Posterior cingulate gyrus (tissue), 11 donors: ENCODE measurements around the gene MACROH2A1.

ENCODE experiments used
- DNase-seq, 10 donors: peaks; one replicate each; pipeline versions ENCODE4 v3.0.0 to v3.0.0-alpha.2; 2020 to 2021; ENCODE audit warnings: mixed read lengths in 3 of 10
- intact Hi-C: fragments of 100-400 bp; cut with DNase I; formaldehyde crosslinking; loops from one replicate; pipeline ENCODE4 v1.15.1; 2023

Gene MACROH2A1

DNA sequence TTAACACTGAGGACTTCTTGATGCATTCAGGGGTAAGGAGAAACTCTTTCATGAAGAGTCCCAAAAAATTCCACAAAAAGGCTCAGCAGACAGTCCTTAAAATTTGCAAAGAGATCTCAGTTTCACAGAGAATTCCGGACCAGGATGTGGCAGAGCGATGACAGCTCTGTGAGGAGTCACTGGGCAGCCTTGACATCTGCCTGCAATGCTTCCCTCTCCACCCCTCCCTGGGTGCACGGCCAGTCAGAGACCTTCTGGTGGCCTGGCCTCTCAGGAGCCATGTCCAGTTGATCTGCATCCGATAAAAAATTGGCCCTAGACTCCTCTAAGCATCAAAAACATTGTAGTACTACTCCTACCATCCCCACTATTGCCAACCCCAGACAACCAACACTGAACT lies 76.8 kb downstream of the MACROH2A1 start:
- intact Hi-C loops, result no loop called here
- DNase-seq, result peak in 1 of 10 donors; percentile 59

DNA sequence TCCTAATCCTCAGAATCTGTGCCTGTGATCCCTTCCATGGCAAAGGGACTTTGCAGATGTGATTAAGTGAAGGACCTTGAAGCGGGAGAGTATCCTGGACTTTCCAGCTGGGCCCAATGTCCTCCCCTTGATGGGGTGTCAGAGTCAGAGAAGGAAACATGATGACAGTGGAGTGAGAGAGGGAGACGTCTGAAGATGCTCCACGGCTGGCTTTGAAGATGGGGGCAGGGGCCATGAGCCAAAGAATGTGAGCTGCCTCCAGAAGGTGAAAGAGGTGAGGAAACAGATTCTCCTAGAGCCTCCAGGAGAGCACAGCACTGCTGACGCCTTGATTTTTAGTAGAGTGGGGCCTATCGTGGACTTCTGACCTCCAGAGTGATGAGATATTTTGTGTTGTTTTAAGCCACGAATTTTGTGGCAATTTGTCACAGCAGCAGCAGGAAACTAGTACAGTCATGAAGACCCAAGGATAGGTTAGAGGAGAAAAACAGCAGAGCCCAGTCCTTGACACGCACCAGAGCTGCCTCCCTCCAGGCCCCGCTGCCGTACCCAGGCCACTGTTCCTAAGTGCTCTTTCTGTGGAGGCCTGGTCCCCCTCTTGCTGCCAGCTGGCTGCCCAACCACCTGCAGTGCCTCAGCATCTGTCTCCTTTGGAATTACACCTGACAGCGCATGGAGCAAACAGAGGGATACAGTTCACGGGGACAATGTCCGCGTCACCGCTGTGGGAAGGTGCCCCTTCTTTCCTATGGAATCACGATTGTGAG lies 78.1 kb downstream of the MACROH2A1 start:
- intact Hi-C loops, result no loop called here
- DNase-seq, result peak in 1 of 10 donors; percentile 19

DNA sequence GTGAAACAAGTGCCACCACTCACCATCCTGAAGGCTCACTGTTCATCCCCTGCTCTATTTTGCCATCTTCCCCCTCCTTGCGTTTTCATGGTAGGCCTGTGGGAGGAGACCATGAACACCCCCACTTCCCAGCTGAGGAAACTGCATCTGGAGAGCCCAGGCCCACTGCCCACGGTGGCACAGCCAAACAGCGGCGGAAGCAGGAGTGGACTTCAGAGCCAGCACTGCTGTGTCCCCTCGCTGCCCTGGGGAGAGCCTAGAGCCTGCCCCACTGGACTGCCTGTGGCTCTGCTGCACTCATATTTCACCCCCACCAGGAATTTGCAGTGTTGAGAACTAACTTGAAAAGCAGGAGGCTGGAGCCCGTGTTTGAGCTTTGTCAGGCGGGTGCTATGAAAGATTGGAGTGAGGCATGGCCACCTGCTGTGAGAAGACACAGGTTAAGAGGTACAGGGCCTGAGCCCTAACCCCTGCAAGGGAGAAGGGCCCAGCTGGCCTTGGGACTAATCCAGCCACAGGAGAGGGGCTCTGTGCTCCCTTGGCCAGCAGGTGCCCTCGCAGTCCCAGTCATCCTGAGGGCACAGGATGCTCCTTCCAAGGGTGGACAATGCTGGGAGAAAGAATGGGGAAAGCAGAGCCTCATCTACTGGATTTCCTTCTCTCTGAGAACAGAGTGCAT lies 79.0 kb downstream of the MACROH2A1 start:
- DNase-seq, result peak in 1 of 10 donors; percentile 55
- intact Hi-C loops, result no loop called here

DNA sequence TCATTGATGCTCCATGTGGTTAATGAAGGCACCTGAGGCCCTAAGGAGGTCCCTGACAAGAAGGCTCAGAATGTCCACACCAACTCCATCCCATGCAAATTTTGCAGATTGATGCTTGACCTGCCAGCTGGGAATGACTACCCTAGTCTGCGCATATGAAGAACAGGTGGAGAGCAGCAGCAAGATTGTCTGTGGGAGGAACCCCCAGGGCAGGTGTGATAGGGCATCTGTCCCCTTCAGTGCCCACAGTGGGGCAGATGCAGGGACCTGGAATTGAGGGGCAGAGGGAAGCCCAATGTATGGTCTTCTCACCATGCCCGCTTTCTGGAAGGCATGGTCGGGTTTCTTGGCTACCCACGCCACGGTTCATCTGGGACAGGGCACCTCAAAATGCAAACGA lies 79.6 kb downstream of the MACROH2A1 start:
- peak in 1 of 10 donors; percentile 26 for DNase-seq
- intact Hi-C loops, result no loop called here

DNA sequence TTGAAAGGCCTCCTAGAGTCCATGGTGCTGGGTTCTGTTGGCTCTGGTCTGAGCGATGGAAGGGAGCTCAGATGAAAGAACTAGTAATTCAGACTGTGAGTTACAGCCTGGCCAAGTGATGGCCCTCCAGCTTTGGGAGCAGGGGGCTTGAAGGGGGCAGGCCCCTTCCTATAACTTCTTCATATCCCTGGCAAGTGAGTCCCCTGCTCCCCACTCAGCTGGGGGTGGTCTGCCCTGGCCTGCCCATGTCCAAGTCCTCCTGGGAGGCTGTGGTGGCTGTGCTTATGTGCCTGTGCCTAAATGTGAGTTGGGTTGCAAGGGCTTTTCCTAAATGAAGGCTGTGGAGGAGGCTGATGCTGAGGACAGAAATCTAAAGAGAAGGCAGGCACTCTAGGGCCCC lies 80.1 kb downstream of the MACROH2A1 start:
- DNase-seq, result no peak
- intact Hi-C loops, result no loop called here

DNA sequence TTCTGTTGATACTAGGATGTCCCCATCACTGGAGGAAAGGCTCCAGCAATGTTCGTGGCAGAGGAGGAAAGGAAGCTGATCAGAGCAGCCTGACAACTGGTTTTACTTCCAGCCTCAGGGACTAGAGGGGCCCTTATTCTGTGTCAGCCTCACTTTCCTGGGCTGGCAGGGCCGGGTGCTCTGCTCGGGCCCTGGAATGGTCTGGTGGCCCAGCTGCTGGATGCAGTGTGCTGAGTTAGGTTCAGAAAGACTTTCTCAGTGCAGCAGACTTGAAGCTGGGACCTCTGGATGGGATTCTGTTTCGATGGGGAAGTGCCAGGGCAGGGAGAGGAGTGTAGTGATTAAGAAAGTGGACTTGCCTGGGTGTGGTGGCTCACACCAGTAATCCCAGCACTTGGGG lies 81.0 kb downstream of the MACROH2A1 start:
- no peak for DNase-seq
- intact Hi-C loops, result no loop called here

DNA sequence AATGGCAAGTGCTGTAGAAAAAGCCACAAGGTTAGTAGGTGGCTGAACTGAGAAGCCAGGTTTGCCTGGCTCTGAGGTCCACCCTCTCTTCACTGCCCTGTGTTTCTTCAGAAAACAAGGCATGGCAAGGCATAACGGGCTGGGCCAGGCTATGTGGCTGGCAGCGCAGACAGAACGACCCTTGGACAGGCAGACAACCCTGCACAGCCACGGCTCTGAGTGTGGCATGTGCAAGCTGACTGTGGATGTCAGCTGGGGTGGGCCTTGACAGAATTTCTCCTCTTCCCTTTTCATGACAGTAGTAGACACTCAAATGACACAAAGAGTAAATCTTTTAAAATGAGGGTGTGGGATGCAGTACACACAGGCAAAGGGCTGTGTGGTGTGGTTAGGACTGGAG lies 81.7 kb downstream of the MACROH2A1 start:
- intact Hi-C loops, result no loop called here
- DNase-seq, result no peak

DNA sequence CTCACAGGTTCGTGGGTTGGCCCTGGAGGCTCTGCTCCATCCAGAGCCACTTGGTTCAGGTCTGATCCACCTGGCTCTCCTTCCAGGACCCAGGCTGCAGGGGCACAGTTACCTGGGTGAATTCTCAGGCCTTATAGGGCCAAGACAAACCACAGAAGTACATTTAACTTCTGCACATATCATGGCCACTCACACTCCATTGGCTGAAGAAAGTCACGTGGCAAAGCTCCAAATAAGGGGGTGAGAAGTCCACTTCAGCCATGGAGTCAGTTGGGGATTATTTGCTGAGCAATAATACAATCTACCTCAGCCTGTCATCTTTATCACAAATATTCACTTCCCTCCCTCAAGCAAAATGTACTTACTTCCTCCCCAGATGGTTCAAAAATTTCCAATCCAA lies 83.6 kb downstream of the MACROH2A1 start:
- intact Hi-C loops, result no loop called here
- DNase-seq, result no peak

DNA sequence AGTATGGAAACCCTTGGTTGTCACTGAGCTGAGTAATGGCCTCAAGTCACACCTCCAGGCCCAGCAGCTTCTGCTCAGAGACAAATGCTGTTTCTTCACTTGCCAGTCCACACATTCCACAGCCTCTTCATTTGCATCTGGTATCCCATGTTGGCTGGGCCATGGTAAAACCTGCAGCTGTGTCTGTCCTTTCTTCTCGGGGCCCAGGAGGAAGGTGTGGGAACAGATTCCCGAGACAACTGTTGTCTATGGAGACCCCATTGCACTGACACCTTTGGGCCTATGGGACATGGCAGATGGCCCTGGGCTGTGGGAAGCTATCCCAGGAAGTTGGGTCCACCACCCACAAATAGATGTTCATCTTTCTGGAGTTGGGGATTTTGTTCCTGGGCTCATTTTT lies 85.1 kb downstream of the MACROH2A1 start:
- intact Hi-C loops, result no loop called here
- no peak for DNase-seq

DNA sequence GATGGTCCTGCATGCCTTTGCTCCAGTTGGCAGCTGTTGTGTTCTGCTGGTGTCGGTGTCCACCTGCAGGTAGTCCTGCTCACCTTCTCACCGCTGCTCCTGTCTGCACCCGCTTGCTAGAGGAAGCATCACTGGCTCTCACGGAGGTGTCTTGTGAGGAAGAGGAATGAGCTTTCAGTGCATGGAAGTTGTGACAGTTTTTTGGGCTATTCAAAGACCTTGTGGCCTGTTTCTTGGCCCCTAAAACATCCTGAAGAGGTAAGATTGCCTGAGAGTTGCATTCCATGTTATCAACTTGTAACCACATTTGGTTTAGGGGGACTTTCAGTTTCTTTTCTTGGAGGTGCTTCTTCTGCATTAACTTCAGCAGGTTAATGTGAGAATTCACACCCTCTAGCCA lies 85.6 kb downstream of the MACROH2A1 start:
- no peak for DNase-seq
- intact Hi-C loops, result no loop called here

DNA sequence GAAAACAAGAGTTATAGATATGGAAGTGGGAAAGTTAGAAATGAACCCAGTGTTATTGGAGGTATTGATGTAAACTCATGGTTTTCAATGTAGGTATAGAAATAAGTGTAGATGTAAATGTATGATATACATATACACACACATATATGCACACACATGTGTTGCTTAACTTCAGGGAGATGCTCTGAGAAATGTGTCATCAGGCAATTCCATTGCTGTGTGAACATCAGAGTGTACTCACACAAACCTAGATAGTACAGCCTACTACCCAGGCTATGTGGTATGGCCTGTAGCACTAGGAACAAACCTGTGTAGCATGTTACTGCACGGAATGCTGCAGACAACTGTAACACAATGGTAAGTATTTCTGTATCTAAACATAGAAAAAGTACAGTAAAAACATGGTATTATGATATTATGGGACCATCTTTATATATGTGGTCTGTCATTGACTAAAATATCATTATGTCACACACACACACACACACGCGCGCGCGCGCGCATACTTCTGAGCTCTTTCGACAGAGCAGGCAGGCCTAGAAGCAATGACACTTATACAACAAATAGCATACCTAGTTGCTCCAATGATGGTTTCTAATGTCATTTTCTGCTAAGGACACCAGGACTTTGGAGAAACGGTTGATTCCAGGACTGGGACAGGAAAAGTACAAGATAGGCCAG lies 86.6 kb downstream of the MACROH2A1 start:
- intact Hi-C loops, result no loop called here

DNA sequence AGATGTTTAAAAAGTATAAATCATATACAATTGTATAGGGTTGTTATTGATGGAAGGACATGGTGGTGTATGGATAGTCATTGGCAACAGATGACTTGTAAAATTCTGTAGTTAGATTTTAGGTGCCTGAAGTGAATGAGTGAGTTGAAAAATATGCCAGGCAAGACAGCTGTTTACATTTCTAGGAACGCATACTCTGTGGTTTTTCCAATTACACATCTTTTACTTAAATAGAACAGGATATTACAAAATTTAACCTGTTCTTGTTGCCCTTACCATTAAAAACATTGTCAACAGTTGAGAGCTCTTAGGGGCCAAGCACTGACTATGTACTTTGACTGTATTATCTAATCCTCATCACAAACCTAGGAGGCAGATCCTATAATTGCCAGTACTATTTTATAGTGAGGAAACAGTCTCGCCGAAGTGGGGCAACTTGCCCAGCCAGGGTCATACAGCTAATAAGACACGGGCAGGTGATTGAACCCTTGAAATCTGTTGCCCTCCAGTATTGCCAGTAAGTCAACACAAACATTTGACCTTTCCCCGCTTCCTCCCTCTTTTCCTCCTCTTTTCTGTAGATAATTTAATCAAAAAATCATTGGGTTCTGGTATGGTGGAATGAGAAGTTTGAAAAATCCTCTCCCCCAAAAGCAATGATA lies 88.6 kb downstream of the MACROH2A1 start:
- no peak for DNase-seq
- intact Hi-C loops, result no loop called here

More for the DNA sequence above, 86.6 kb downstream of the MACROH2A1 start:
- DNase-seq, result no peak

DNA sequence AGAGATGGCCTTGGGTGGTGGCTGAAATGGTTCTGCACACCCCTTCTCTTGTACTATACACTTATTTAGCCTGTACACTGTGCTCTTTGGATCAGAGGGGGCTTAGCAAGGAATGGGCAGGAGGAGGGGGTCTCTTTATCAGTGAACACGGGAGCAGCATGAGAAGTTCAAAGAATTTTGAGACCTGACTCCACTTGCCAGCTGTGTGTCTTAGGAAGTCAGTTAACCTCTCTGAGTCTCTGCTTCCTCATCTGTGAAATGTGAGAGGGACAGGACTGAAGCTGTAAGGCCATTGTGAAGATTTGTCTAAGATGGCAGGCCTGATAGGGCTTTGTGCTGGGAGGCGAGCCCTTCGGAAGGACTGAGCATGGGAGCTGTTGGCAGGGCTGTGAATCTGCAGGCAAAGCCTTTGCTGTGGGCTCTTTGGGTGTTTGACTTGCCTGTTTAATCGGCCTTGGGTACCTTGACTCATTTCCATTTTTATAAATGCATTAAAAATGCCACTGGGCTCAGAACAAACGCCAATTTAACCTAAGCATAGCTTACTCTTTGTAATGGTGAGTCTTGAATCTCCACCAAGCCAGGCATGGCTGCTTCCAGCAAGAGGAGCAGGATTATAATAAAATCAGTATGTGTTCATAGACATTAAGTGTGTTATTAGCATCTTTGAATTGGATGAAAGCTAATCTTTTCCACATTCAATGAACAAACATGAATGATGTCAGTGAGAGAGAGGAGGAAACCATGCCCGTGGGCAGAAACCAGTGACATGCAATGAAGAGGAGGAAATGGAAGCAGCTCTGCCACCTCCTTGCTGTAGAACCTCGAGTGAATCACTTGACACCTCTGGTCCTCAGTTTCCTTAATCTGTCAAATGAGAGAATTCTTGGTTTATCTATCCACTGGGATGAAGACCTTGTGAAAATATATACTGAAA lies 89.4 kb downstream of the MACROH2A1 start:
- DNase-seq, result no peak
- intact Hi-C loops, result no loop called here

DNA sequence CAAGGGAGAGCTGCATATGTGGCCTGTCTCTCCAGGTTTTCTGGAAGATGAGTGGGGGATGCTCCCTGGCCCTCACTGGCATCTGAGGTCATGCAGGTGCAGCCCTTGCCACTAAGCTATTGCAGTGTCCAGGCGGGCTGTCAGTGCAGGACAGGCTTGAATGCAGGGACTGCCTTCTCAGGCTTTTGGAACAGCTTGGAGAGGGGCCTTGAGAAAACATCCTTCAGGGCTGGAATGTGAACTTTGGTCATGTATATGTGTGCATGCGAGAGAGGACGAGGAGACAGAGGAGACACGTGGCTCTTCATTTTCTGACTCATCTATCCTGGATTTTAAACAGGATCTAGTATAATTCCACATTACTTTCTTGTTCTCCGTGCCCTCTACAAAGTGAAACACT lies 90.3 kb downstream of the MACROH2A1 start:
- intact Hi-C loops, result no loop called here
- no peak for DNase-seq

DNA sequence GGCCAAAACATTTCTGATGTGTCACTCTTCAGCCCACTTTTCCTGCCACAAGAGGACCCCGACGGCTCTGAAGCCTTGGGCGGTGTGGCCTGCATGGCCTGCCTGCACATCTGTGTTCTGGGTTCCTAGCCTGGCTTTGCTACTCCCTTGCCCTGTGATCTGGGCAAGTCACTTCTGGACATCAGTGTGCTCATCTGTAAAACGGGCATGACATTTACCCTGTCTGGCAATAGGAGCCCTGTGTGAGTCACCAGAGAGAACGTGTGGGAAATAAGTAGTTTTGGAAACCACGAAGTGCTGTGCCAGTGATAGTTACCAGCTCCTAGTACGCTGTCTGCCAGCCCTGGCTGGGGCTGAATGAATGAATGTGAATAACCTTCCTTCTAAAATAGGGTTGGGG lies 90.8 kb downstream of the MACROH2A1 start:
- intact Hi-C loops, result no loop called here
- no peak for DNase-seq

DNA sequence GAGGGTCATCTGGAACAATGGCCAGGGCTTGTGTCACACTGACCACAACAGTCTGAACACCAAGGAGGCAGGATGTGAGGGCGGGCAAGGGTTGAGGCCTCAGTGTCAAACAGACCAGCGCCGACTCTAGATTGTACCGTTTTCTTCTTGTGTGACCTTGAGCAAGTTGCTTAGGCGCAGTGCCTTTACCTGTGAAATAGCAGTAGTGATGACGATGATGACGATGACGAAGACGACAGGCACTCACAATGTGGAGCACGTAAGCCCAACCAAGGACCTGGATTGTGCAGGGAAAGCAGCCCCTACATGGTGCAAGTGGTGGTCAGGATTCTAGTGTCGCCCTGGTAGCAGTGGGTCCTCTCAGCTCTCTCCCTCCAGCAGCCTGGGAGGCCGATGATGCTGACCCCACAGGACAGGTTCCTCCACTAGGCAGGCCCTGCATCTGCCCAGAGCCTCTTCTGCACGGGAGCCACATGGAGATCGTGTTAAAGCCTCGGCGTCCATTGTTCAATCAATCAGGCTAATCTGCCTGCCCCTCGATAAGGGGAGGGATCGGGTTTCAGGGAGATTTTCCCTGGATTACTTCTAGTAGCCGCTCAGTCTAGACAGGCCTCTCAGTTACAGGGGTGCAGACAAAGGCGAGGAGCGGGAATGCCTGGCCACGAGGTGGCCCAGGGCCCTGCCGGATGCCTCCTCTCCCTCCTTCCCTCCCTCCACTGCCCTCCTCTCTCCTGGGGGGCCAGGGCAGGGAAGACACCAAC lies 91.7 kb downstream of the MACROH2A1 start:
- intact Hi-C loops, result no loop called here
- DNase-seq, result no peak

DNA sequence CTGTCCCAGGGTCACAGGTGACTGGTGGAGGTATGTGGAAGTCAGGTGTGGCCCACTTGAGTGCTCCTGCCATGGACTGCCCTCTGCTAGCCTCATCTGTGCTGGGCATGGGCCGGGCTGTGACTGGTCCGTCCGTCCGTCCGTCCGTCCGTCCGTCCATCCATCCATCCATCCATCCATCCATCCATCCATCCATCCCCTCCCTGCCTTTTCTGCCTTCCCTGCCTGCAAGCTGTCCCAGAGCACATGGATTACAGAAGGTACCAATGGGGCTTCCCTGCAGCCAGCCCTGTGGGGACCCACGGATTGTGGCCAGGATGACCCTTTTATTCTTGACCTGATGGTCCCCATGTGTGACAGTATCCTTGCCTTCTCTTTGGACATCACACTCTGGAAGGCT lies 92.5 kb downstream of the MACROH2A1 start:
- intact Hi-C loops, result no loop called here
- DNase-seq, result no peak

DNA sequence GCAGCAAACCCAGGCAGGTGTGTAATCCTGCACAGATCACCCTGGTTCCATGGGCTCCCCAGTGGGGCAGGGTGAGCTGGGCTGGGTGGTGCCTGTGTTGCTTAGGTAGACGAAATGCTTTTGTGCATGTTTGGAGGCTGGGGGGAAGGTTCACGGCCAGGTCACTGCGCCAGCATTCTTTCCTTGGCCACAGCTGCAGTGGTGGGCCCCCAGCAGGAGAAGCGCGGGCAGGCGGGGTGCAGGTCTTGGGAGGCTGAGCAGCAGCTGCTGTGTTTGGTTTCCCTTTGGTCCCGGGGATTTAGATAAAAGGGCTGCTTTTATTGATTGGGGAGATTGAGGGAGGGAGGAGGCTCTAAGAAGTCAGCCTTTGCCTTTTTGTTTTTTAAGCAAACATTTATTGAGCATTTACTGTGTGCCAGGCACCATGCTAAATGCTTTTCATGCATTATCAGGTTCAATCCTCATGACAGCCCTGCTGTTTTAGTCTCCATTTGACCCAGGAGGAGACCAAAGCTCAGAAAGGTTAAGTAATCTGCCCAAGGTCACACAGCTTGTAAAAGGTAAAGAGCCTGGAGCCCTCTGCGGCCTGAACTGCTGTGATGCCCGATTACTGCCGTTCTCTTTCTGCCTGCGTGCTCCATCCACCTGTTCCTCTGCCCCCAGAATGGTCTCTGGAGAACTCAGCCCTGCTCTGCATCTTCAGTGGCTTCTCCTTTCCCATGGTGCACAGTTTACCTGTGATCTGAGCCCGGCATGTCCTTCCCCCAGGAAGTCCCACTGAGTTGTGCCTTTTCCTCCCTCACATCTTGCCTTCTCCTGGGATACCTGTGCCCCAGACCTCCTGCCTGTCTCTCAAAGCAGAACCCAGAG lies 94.4 kb downstream of the MACROH2A1 start:
- no peak for DNase-seq
- intact Hi-C loops, result no loop called here
